HUES64 (cell line): ENCODE measurements around the gene PANX3. TPM values are rescaled to one million over a fixed set of nuclear protein-coding genes. Genes with fewer than 3 reads are reported as not detected.

Experiments used
- H3K27ac ChIP-seq: 2 replicates; pipeline ENCODE4 v1.7.0; 2013; ENCODE audit warnings: low read depth, low read length, inconsistent platforms
- H3K27me3 ChIP-seq: 2 replicates; pipeline ENCODE4 v1.6.1; 2013; ENCODE audit warnings: mild to moderate bottlenecking, low read length; ENCODE audit not compliant: insufficient read depth
- H3K36me3 ChIP-seq: 2 replicates; pipeline ENCODE4 v1.6.1; 2013; ENCODE audit warnings: mild to moderate bottlenecking, low read length; ENCODE audit not compliant: insufficient read depth
- H3K4me1 ChIP-seq: 2 replicates; pipeline ENCODE4 v1.6.1; 2013; ENCODE audit warnings: mild to moderate bottlenecking, low read length, moderate library complexity; ENCODE audit not compliant: insufficient read depth
- H3K4me3 ChIP-seq: 2 replicates; pipeline ENCODE4 v1.5.1; 2013; ENCODE audit warnings: mild to moderate bottlenecking, low read length, moderate library complexity
- H3K9ac ChIP-seq: 2 replicates; pipeline ENCODE4 v1.6.1; 2013; ENCODE audit warnings: mild to moderate bottlenecking, low read depth, low read length
- H3K9me3 ChIP-seq: 2 replicates; pipeline ENCODE4 v1.6.1; 2013; ENCODE audit warnings: low read depth, low read length; ENCODE audit not compliant: insufficient read depth
- WGBS: fragments of 150-250, 120-280 bp; methylation state at CpG from one replicate; pipeline ENCODE4 v1.1.7; 2013; ENCODE audit warnings: missing lambda C conversion rate; 5-methylcytosine and 5-hydroxymethylcytosine counted together
- polyA plus RNA-seq, 2 experiments: library from polyadenylated mRNA; stranded (reverse); fragments of 50-300 nt; gene quantifications; one replicate each; pipeline ENCODE4 v1.2.3, GENCODE V29; 2013

The PANX3 gene
- not detected for polyA plus RNA-seq (2013, experiment 1 of 2)
- polyA plus RNA-seq (2013, experiment 2 of 2): not detected

DNA sequence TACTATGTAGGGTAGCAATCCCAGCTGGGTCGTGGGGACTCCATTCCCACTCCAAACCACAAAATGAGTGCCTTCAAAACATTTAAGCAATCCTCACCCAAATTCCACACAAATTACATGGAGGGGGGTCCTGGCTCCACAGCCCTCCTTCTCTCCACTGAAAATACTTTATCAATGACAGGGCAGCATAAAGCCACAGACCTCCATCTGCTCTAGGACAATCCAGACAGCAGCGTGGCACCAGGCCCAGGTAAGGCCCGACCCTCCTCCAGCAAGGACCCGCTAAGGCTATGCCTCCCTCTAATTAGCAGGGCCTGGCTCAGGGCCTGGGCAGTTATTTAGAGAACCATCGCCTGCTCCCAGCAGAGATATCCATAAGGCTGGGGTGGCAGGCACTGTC, at the start of gene PANX3:
PANX3 (plus strand) TSS at position 365 of the 400 bp plus-strand sequence. CDS start 129 bp downstream, outside the sequence.
- Histone ChIP-seq H3K27me3 (no peaks in the 10 kb centered on the region), H3K36me3 (no peaks in the 10 kb centered on the region), H3K27ac (no peak within 1 kb of the TSS), H3K9ac (no peak within 1 kb of the TSS), H3K4me1 (no peaks in the 10 kb centered on the region), H3K4me3 (no peak within 1 kb of the TSS), H3K9me3 (no peaks in the 10 kb centered on the region)
- WGBS: 93% methylated on average over 5 of the region's 5 CpGs

DNA sequence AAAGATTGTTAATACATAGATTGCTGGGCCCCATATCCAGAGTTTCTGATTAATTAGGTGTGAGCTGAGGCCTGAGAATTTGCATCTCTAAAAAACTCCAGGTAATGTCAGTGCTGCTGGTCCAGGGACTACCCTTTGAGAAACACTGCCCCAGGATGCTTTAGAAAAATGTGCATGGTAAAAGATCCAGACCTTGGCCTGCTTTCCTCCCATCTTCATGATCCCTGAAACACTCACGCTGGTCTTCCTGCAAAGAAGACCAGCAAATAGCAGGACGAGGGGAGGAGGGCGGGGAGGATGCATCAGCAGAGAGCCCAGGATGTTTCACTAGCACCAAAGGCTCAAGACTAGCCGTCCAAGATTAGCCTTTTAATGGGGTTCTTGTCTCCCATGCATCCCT, 41.5 kb upstream of the PANX3 start, which contains the start of gene OR8A1:
OR8A1 (plus strand) TSS at position 301 of the 400 bp plus-strand sequence. CDS start 123 bp downstream, outside the sequence.
- Histone ChIP-seq H3K36me3 (no peaks in the 10 kb centered on the region), H3K9me3 (no peaks in the 10 kb centered on the region), H3K4me3 (no peak within 1 kb of the TSS), H3K4me1 (peaks cover 5% of the 10 kb centered on the region; the same call in 1 of the 2 replicates), H3K9ac (no peak within 1 kb of the TSS), H3K27ac (no peak within 1 kb of the TSS), H3K27me3 (no peaks in the 10 kb centered on the region)
- WGBS: 53% methylated on average over 4 of the region's 4 CpGs

GRCh38 chr11:124570160-124570559, 41.1 kb upstream of the PANX3 start:
- 90% methylated on average over 7 of the region's 7 CpGs for whole genome bisulfite sequencing

DNA sequence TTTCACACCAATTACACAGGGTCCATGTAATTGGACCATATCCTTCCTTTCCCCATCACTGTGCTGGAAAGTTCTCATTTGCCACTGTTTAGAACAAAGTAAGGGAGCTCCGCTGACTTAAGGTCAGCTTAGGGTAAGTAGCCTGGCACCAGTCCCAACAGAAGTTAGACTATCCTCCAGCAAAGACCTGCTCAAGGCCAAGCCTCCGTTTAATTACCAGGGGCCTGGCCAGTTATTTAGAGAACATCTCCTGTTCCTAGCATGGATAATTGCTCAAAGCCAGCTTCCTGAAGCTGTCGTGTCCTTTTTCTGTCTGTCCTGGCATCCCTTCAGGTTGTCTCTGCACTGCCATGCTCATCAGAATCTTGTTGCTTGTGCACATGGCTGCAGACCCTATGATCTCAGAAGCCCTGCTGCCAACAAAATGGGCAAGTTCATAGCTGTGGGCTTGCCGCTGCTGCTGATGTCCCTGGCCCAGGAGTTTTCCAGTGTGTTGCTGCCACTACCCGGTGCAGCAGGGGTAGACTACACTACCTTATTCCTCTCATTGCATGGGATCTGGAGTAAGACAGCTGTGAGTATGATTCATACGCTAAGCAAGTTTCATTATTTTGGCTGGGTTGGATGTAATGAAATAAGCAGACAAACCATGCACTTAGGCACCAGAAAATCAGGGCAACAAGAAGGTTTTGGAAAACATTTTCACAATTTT, 33.4 kb upstream of the PANX3 start:
- no peak overlapping the region for H3K9ac ChIP-seq
- 96% methylated on average over 6 of the region's 6 CpGs for WGBS
- H3K4me1 ChIP-seq: no peaks in the 10 kb centered on the region
- H3K27me3 ChIP-seq: no peaks in the 10 kb centered on the region
- H3K36me3 ChIP-seq: no peaks in the 10 kb centered on the region
- H3K9me3 ChIP-seq: no peaks in the 10 kb centered on the region
- no peak overlapping the region for H3K4me3 ChIP-seq
- H3K27ac ChIP-seq: no peak overlapping the region

More at GRCh38 chr11:124570160-124570559, 41.1 kb upstream of the PANX3 start:
- Histone ChIP-seq H3K27me3 (no peaks in the 10 kb centered on the region), H3K27ac (no peak overlapping the region), H3K9me3 (no peaks in the 10 kb centered on the region), H3K4me3 (no peak overlapping the region), H3K4me1 (peaks cover 5% of the 10 kb centered on the region; the same call in 1 of the 2 replicates), H3K36me3 (no peaks in the 10 kb centered on the region), H3K9ac (no peak overlapping the region)

DNA sequence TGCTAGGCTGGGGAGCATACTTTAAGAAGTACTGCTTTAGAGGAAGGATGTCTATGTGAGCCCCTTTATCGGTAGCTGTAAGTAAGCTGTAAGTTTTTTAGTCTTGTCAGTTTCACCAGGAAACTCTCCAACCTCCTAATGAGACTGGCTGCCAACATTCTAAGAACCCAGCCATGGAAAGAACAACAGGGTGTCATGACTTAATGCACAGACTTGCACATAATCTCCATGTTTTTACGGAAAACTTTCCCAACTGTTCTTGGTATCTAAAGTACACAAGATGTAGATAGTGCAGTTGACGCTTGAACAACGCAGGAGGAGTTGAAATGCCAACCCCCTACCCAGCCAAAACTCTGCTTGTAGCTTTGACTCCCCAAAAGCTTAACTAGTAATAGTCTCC, 32.5 kb upstream of the PANX3 start:
- Histone ChIP-seq H3K9ac (no peak overlapping the region), H3K4me3 (no peak overlapping the region), H3K36me3 (no peaks in the 10 kb centered on the region), H3K9me3 (no peaks in the 10 kb centered on the region), H3K4me1 (no peaks in the 10 kb centered on the region), H3K27me3 (no peaks in the 10 kb centered on the region), H3K27ac (no peak overlapping the region)
- 92% methylated on average over 4 of the region's 4 CpGs for WGBS

DNA sequence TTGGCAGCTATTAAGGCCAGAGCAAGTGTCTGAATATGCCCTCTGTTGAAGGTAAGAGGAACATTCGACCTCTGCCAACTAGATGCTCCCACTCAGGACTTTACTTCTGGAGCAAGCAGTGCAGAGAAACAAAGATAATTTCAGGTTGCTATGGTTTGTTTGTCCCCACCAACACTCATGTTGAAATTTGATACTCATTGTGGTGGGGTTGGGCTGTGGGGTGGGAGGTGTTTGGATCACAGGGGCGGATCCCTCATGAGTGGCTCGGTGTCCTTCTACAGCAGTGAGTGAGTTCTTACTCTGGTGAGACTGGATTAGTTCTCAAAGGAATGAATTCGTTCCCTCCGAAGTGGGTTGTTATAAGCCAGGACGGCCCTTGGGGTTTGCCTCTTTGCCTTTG, 29.4 kb upstream of the PANX3 start:
- no peak overlapping the region for H3K27ac ChIP-seq
- no peaks in the 10 kb centered on the region for H3K9me3 ChIP-seq
- no peak overlapping the region for H3K9ac ChIP-seq
- no peaks in the 10 kb centered on the region; the same call in 1 of the 2 replicates for H3K4me1 ChIP-seq
- WGBS: 95% methylated on average over 6 of the region's 6 CpGs
- no peak overlapping the region for H3K4me3 ChIP-seq
- H3K27me3 ChIP-seq: no peaks in the 10 kb centered on the region
- H3K36me3 ChIP-seq: no peaks in the 10 kb centered on the region

GRCh38 chr11:124582565-124582964, 28.7 kb upstream of the PANX3 start:
- 100% methylated on average over 2 of the region's 2 CpGs for WGBS
- H3K36me3 ChIP-seq: no peaks in the 10 kb centered on the region
- no peak overlapping the region for H3K9ac ChIP-seq
- no peaks in the 10 kb centered on the region for H3K27me3 ChIP-seq
- H3K27ac ChIP-seq: no peak overlapping the region
- no peaks in the 10 kb centered on the region for H3K9me3 ChIP-seq
- H3K4me1 ChIP-seq: no peaks in the 10 kb centered on the region; the same call in 1 of the 2 replicates
- H3K4me3 ChIP-seq: no peak overlapping the region

GRCh38 chr11:124583781-124584180, 27.4 kb upstream of the PANX3 start:
- Histone ChIP-seq H3K36me3 (no peaks in the 10 kb centered on the region), H3K4me3 (no peak overlapping the region), H3K27me3 (no peaks in the 10 kb centered on the region), H3K9ac (no peak overlapping the region), H3K27ac (no peak overlapping the region), H3K4me1 (no peaks in the 10 kb centered on the region; the same call in 1 of the 2 replicates), H3K9me3 (no peaks in the 10 kb centered on the region)
- WGBS: 92% methylated on average over 8 of the region's 8 CpGs

- Histone ChIP-seq H3K27me3 (no peaks in the 10 kb centered on the region), H3K9me3 (no peaks in the 10 kb centered on the region), H3K4me1 (no peaks in the 10 kb centered on the region; the same call in 1 of the 2 replicates), H3K4me3 (no peak overlapping the region), H3K9ac (no peak overlapping the region), H3K36me3 (no peaks in the 10 kb centered on the region), H3K27ac (no peak overlapping the region)
- WGBS: 86% methylated on average over 4 of the region's 4 CpGs
Observed at GRCh38 chr11:124584681-124585372, 26.4 kb upstream of the PANX3 start.

DNA sequence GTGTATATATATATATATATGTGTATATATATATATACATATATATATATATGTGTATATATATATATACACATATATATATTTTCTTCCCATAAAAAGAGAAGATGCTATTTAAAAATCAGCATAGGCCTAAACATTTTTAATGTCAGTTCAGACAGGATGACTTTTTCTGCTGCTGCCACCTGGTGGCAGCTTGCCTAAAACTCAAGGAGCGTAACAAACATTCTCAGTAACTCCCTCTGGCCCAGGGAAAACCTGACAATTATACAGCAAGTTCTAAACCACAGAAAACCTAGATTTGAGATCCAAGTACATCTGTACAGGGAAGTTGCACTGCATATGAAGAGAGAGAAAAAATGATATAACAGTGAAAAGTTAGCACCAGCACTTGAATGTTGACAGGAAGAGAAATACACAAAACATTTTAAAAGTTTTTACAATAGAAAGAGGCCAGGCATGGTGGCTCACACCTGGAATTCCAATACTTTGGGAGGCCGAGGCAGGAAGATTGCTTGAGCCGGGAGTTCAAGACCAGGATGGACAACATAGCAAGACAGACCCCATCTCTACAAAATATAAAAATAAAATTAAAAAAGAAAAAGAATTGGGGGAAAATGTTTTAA, 24.9 kb upstream of the PANX3 start:
- Histone ChIP-seq H3K9ac (no peak overlapping the region), H3K27me3 (no peaks in the 10 kb centered on the region)
- 60% methylated on average over 3 of the region's 3 CpGs for WGBS

DNA sequence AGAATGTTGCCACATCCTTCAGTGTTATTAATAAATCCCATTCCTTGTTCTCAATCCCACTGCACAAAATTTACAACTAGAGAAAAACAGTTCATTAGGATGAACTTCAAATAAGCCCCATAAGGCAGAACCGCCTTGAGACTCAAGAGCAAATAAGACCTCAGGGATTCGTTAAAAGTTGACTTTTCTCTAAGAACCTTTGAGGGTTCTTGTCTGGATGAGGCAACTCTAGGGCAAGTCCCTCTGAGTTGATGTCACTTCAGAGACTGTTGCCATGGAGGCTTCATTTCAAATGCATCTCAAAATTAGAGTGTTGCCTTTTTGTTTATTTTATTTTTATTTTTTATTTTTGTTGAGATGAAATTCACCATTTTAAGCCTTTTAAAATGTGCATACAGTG, 19.8 kb upstream of the PANX3 start:
- no peaks in the 10 kb centered on the region for H3K27me3 ChIP-seq

More for the DNA sequence above, 24.9 kb upstream of the PANX3 start:
- Histone ChIP-seq H3K9me3 (no peaks in the 10 kb centered on the region), H3K4me3 (no peak overlapping the region), H3K27ac (no peak overlapping the region), H3K36me3 (no peaks in the 10 kb centered on the region), H3K4me1 (no peaks in the 10 kb centered on the region; the same call in 1 of the 2 replicates)

More for the DNA sequence above, 19.8 kb upstream of the PANX3 start:
- WGBS: 92% methylated on average over 2 of the region's 2 CpGs
- Histone ChIP-seq H3K4me1 (no peaks in the 10 kb centered on the region), H3K9me3 (no peaks in the 10 kb centered on the region), H3K36me3 (no peaks in the 10 kb centered on the region), H3K4me3 (no peak overlapping the region), H3K9ac (no peak overlapping the region), H3K27ac (no peak overlapping the region)
